GM12875 (cell line): ENCODE data around the gene ADAMTSL1.

Source experiments
- H3K4me3 ChIP-seq: one replicate; pipeline ENCODE4 v1.5.1; 2011; ENCODE audit warnings: low read depth, low read length, control low read depth
- TF ChIP-seq, protein P1 (sequence below): IDR thresholded peaks from 2 replicates; pipeline ENCODE4 v1.5.1; 2011; ENCODE audit warnings: low read depth, mild to moderate bottlenecking, control low read depth, inconsistent platforms, low read length, moderate library complexity, borderline replicate concordance; ENCODE audit not compliant: insufficient read depth

The ADAMTSL1 gene

DNA sequence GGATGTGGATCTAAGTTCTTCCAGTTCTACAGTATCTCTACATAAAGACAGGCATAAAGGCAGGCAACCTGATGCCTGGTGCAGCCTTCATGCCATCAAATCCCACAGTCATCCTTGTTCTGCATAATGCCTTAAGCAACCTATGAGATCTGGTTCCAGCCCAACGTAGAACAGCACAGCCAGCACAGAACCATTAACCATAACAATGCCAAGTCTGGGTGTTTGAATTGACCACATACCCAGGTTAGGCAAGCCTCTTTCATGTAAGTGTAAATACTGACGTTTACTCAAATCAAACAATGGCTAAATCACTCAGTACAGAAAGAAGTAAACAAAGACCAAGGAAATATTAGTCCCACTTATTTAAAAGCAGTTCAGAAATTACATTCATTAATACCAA lies 195.0 kb downstream of the ADAMTSL1 start:
- TF ChIP-seq, protein P1, sequence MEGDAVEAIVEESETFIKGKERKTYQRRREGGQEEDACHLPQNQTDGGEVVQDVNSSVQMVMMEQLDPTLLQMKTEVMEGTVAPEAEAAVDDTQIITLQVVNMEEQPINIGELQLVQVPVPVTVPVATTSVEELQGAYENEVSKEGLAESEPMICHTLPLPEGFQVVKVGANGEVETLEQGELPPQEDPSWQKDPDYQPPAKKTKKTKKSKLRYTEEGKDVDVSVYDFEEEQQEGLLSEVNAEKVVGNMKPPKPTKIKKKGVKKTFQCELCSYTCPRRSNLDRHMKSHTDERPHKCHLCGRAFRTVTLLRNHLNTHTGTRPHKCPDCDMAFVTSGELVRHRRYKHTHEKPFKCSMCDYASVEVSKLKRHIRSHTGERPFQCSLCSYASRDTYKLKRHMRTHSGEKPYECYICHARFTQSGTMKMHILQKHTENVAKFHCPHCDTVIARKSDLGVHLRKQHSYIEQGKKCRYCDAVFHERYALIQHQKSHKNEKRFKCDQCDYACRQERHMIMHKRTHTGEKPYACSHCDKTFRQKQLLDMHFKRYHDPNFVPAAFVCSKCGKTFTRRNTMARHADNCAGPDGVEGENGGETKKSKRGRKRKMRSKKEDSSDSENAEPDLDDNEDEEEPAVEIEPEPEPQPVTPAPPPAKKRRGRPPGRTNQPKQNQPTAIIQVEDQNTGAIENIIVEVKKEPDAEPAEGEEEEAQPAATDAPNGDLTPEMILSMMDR, result no peak
- no peak overlapping the region for H3K4me3 ChIP-seq

- TF ChIP-seq, protein P1, result no peak
- no peak overlapping the region for H3K4me3 ChIP-seq
These were observed 198.8 kb downstream of the ADAMTSL1 start for GRCh38 chr9:18672706-18673105.

DNA sequence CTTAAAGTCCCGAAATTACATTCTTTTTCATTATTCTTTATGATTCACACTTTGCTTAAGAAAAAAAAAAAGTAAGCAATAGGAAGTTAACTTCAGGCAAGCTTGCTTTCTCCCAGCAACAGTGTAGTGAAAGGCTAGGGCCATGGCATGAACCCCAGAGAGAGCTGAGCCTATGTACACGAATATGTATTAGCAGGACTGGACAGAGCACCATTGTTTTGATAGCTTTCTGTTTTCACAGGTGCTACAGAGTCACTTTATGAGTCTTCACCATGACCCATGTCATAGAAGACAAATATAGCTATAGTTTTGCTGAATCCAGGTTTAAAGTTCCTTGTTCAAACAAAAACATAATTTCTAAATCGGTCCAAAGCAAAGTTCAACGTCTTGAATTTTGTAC lies 199.2 kb downstream of the ADAMTSL1 start:
- TF ChIP-seq, protein P1, result no peak
- no peak overlapping the region for H3K4me3 ChIP-seq

DNA sequence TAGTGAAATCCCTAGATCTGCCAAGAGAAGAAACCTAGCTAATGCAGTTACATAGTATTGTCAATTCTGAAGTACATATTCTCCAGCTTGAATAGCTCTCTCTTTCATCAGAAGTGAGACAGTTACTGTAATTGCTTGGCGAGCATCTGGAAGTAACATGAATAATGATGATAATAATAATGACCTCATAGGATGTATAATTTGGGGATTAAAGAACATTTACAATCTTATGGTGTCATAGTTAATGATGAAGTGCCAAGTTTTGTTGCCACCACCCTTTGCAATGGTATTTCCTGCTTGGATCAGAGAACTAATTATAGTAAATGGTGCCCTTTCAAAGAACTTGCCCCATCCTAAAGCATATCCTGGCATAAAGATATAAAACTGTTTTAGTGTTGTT lies 201.4 kb downstream of the ADAMTSL1 start:
- TF ChIP-seq, protein P1, result no peak
- no peak overlapping the region for H3K4me3 ChIP-seq

- H3K4me3 ChIP-seq, result no peak overlapping the region
- TF ChIP-seq, protein P1, result no peak
These were observed 202.0 kb downstream of the ADAMTSL1 start for GRCh38 chr9:18675973-18676372.

DNA sequence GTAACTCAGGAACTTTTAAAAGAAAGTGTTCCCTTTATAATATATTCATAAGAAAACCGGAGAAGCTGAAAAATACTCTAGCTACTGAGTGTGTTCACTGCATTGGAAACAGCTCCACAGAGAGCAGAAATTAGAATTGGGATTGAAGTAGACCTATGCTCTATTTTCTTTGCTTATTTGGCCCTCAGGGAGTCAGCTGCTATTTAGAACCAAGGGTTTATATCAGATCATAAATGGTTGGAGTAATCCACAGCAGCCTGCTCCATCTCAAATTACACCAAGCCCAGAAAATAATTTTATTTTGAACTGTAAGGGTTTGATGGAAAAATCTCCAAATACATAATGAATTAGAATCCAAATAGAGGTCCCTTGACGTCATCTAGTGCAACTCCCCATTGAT lies 202.6 kb downstream of the ADAMTSL1 start:
- TF ChIP-seq, protein P1, result no peak
- no peak overlapping the region for H3K4me3 ChIP-seq

DNA sequence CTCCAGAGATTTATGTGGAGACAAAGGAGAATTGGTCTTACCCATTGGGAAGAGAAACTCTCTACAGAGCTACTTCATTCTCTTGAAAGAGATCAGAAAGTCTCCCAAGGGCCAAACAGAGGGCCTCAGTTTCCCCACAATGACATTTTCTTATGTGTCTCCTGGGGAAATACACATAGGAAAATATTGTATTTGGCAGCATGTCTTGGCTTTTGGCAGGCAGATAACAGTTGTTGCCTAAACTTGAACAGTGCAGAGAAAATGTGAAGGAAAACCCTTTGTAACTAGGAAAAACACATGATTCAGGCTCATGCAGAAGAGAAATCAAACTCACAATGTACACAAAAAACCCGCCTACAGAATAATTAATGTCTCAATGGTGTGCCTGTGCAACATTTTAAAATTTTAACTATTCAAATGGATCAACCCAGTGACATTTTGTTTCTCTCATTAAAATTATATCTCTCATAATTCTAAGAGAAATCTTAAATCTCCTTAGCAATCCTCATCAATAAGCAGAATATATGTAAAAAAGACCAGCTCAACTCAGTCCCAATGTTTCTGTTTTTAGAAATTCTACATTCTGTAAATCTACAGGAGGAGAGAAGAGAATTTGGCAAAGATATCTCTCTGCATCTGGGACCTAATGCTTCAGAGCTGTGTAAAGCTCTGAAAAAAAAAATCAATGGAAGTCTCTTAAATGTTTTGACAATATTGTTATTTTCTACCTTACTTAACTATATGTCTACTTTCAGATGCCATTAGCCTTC lies 205.1 kb downstream of the ADAMTSL1 start:
- TF ChIP-seq, protein P1, result no peak
- no peak overlapping the region for H3K4me3 ChIP-seq
